H1 (cell line): ENCODE results near the gene PRCD. TPM values are rescaled to one million over a fixed set of nuclear protein-coding genes. Genes with fewer than 3 reads are reported as not detected.

ENCODE experiments used
- CTCF ChIA-PET: fragments of 300-600 bp; sonication (Branson Sonifier 250); formaldehyde crosslinking; loops from one replicate; lab custom pipeline; 2021; ENCODE audit not compliant: partially characterized antibody; lab: Charles Lee
- POLR2A ChIA-PET: fragments of 300-600 bp; sonication (Branson Sonifier 250); formaldehyde crosslinking; loops from one replicate; lab custom pipeline; 2021; ENCODE audit warnings: inconsistent platforms; ENCODE audit not compliant: partially characterized antibody; lab: Charles Lee
- DNase-seq, 2 experiments: peaks; one replicate each; pipeline versions ENCODE4 v3.0.0 to v3.0.0-alpha.2; 2010 to 2022; ENCODE audit warnings: low spot score in 2 of 2, low read depth in 1 of 2, mixed read lengths in 1 of 2
- FAIRE-seq: peaks from 2 replicates; lab custom pipeline; 2011; peaks lifted over from hg19 to GRCh38; lab: Jason Lieb, UNC
- H2AFZ ChIP-seq: 2 replicates; pipeline ENCODE4 v1.8.1; 2012; ENCODE audit warnings: low read length, inconsistent platforms
- H2AK5ac ChIP-seq: 2 replicates; pipeline ENCODE4 v1.6.1; 2013; ENCODE audit warnings: low read depth, low read length
- H2BK120ac ChIP-seq: replicated peaks from 2 replicates; pipeline ENCODE3; 2013; ENCODE audit warnings: low read depth, low read length, inconsistent platforms
- H2BK12ac ChIP-seq: 2 replicates; pipeline ENCODE4 v1.6.1; 2013; ENCODE audit warnings: low read depth, low read length
- H2BK15ac ChIP-seq: 2 replicates; pipeline ENCODE4 v1.6.1; 2013; ENCODE audit warnings: low read length
- H2BK20ac ChIP-seq: 2 replicates; pipeline ENCODE4 v1.6.1; 2013; ENCODE audit warnings: low read length
- H2BK5ac ChIP-seq: 2 replicates; pipeline ENCODE4 v1.6.1; 2013; ENCODE audit warnings: low read depth, low read length
- H3K14ac ChIP-seq: 2 replicates; pipeline ENCODE4 v1.6.1; 2013; ENCODE audit warnings: inconsistent platforms; ENCODE audit not compliant: insufficient read length
- H3K18ac ChIP-seq: 2 replicates; pipeline ENCODE4 v1.6.1; 2013; ENCODE audit warnings: low read length; ENCODE audit errors: extremely low read depth
- H3K23ac ChIP-seq: 2 replicates; pipeline ENCODE4 v1.6.1; 2013; ENCODE audit warnings: inconsistent platforms; ENCODE audit not compliant: insufficient read length
- H3K23me2 ChIP-seq: 2 replicates; pipeline ENCODE4 v1.6.1; 2013; ENCODE audit warnings: low read depth, low read length
- H3K27ac ChIP-seq: 2 replicates; pipeline ENCODE4 v1.6.1; 2011; ENCODE audit warnings: low read depth, low read length, inconsistent platforms
- H3K27me3 ChIP-seq, 4 experiments: replicated peaks in 1 of 4; 1 replicate in 1 of 4; 2 replicates in 3 of 4; pipeline versions ENCODE4 v1.6.1 to v1.8.1; 2011 to 2013; ENCODE audit warnings: low read length in 3 of 4, mild to moderate bottlenecking in 3 of 4, inconsistent platforms in 2 of 4, mixed read lengths in 2 of 4, moderate library complexity in 1 of 4; ENCODE audit not compliant: control insufficient read depth in 3 of 4, insufficient read depth in 3 of 4; ENCODE audit errors: extremely low read depth in 1 of 4
- H3K36me3 ChIP-seq, 4 experiments: 2 replicates each; pipeline versions ENCODE4 v1.6.1 to v1.8.1; 2011 to 2013; ENCODE audit warnings: mild to moderate bottlenecking in 4 of 4, low read length in 3 of 4, moderate library complexity in 2 of 4, control low read depth in 1 of 4, inconsistent platforms in 1 of 4; ENCODE audit not compliant: insufficient read depth in 4 of 4, control insufficient read depth in 2 of 4
- H3K4ac ChIP-seq: replicated peaks from 2 replicates; pipeline ENCODE3; 2013; ENCODE audit warnings: low read length, low read depth, mixed read lengths, inconsistent platforms; ENCODE audit not compliant: insufficient read length
- H3K4me1 ChIP-seq, 4 experiments: replicated peaks in 1 of 4; 1 replicate in 1 of 4; 2 replicates in 3 of 4; pipeline versions ENCODE4 v1.6.1 to v1.8.1; 2011 to 2013; ENCODE audit warnings: low read length in 3 of 4, inconsistent platforms in 2 of 4, mixed read lengths in 1 of 4; ENCODE audit not compliant: insufficient read depth in 4 of 4, control insufficient read depth in 3 of 4
- H3K4me2 ChIP-seq, 2 experiments: 2 replicates each; pipeline versions ENCODE4 v1.6.1 to v1.8.1; 2011 to 2013; ENCODE audit warnings: low read depth in 2 of 2, low read length in 2 of 2, control low read depth in 1 of 2, inconsistent platforms in 1 of 2, mild to moderate bottlenecking in 1 of 2; ENCODE audit not compliant: insufficient read depth in 1 of 2
- H3K4me3 ChIP-seq, 4 experiments: fragments of 200-600, 300-600 bp in 1 of 4; sonication (generic), shearing (Covaris generic), sonication (Bioruptor Twin) in 1 of 4; 2 replicates each; pipeline versions ENCODE4 v1.5.1 to v1.8.1; 2011 to 2016; ENCODE audit warnings: low read length in 4 of 4, low read depth in 3 of 4, control low read depth in 2 of 4, inconsistent platforms in 2 of 4, mild to moderate bottlenecking in 2 of 4, mixed read lengths in 1 of 4, moderate library complexity in 1 of 4; ENCODE audit not compliant: insufficient read depth in 2 of 4; ENCODE audit errors: extremely low read depth in 1 of 4
- H3K56ac ChIP-seq: replicated peaks from 2 replicates; pipeline ENCODE3; 2013; ENCODE audit warnings: low read depth, mild to moderate bottlenecking, mixed read lengths, low read length, inconsistent platforms; ENCODE audit not compliant: insufficient read length
- H3K79me1 ChIP-seq: 2 replicates; pipeline ENCODE4 v1.6.1; 2013; ENCODE audit warnings: low read depth, low read length, control low read depth
- H3K79me2 ChIP-seq, 2 experiments: 2 replicates each; pipeline versions ENCODE4 v1.6.1 to v1.8.1; 2012 to 2013; ENCODE audit warnings: low read length in 2 of 2, mild to moderate bottlenecking in 2 of 2, inconsistent platforms in 1 of 2; ENCODE audit not compliant: insufficient read depth in 2 of 2, control insufficient read depth in 1 of 2
- H3K9ac ChIP-seq, 4 experiments: replicated peaks in 1 of 4; 1 replicate in 1 of 4; 2 replicates in 3 of 4; pipeline versions ENCODE4 v1.6.1 to v1.8.1; 2011 to 2013; ENCODE audit warnings: low read depth in 3 of 4, low read length in 3 of 4, control low read depth in 2 of 4, mild to moderate bottlenecking in 2 of 4, moderate library complexity in 2 of 4, inconsistent platforms in 1 of 4; ENCODE audit errors: extremely low read depth in 1 of 4
- H3K9me3 ChIP-seq, 2 experiments: 2 replicates each; pipeline versions ENCODE4 v1.6.1 to v1.8.1; 2012 to 2013; ENCODE audit warnings: mild to moderate bottlenecking in 2 of 2, moderate library complexity in 2 of 2, control low read depth in 1 of 2, inconsistent platforms in 1 of 2, low read depth in 1 of 2, low read length in 1 of 2, mixed read lengths in 1 of 2; ENCODE audit not compliant: insufficient read depth in 2 of 2
- H4K20me1 ChIP-seq, 2 experiments: replicated peaks in 1 of 2; 2 replicates each; pipeline versions ENCODE3 to v1.8.1; 2011 to 2013; ENCODE audit warnings: inconsistent platforms in 2 of 2, low read length in 2 of 2, mild to moderate bottlenecking in 1 of 2; ENCODE audit not compliant: insufficient read depth in 2 of 2, control insufficient read depth in 1 of 2
- H4K5ac ChIP-seq: 2 replicates; pipeline ENCODE4 v1.6.1; 2013; ENCODE audit warnings: low read length, low read depth, mixed read lengths, inconsistent platforms; ENCODE audit not compliant: insufficient read length
- H4K8ac ChIP-seq: 2 replicates; pipeline ENCODE4 v1.8.0; 2013; ENCODE audit warnings: mild to moderate bottlenecking, moderate library complexity, low read length, inconsistent platforms; ENCODE audit not compliant: insufficient read depth; ENCODE audit errors: extremely low read depth
- H4K91ac ChIP-seq: replicated peaks from 2 replicates; pipeline ENCODE3; 2013; ENCODE audit warnings: low read length, mixed read lengths, inconsistent platforms; ENCODE audit not compliant: insufficient read length
- ASH2L ChIP-seq: fragments of 200-600, 300-600 bp; sonication (generic); IDR thresholded peaks from one replicate; pipeline ENCODE4 v1.7.1; 2017; ENCODE audit warnings: low read length
- POLR2AphosphoS5 ChIP-seq: IDR thresholded peaks from 2 replicates; pipeline ENCODE4 v1.6.1; 2011; ENCODE audit warnings: low read depth, low read length
- SUZ12 ChIP-seq: fragments of 200-600 bp; sonication (generic); IDR thresholded peaks from 2 replicates; pipeline ENCODE4 v1.6.1; 2012; ENCODE audit warnings: mild to moderate bottlenecking, inconsistent platforms, low read length, moderate library complexity, mixed read lengths
- polyA plus RNA-seq, 7 experiments: library from polyadenylated mRNA; depleted of rRNA in 3 of 7; stranded (reverse) in 5 of 7; unstranded in 2 of 7; fragments of >200 nt in 5 of 7; fragments of 200-250 nt in 2 of 7; gene quantifications; 1 replicate in 5 of 7; 2 replicates in 1 of 7; 4 replicates in 1 of 7; pipeline versions ENCODE4 v1.2.1 to v1.2.3, GENCODE V29; 2011 to 2013; ENCODE audit warnings: missing spikeins in 2 of 7, mixed read lengths in 2 of 7
- total RNA-seq: library from RNA; stranded (reverse); fragmentation: NEBNext Ultra II Directional; extraction: Animal tissue kit (Norgen Biotek cat#: 25700); gene quantifications from 2 replicates; pipeline ENCODE4 v1.2.1, GENCODE V29; 2021

The PRCD gene
- total and polyA plus RNA-seq, 2 of the 8 experiments (the other 6 are each of a cell fraction or from before 2014, with no cell fraction given), result 0.77 to 2.1 TPM

DNA sequence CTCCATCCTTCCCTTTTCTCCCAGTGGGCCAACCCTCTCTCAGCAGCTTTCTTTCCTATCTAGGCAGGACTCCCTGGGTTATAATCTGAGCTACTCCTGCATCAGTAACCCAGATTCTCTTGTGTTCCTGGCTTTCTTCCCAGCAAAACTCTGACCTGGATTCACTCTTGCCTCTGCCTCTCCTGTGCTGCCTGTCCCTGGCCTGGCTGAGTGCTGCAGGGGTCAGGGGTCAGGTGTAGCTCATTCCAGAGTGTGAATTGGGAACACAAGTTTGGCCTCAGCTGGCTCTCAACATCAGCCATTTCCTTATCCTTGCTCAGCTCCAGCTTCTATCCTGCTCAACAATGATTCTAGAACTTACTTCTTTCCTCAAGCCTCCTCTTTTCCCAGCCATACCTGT is 48.3 kb downstream of the PRCD start:
- H3K79me1 ChIP-seq, result no peaks in the 10 kb centered on the region
- peaks cover 0 to 2% of the 10 kb centered on the region in 2 experiments for H4K20me1 ChIP-seq
- peaks cover 0 to 16% (median 7%) of the 10 kb centered on the region in 4 experiments; a peak in 6 of 7 replicates for H3K4me1 ChIP-seq
- H3K4me3 ChIP-seq, result no peak overlapping the region
- no peak overlapping the region for H4K8ac ChIP-seq
- peaks cover 33 to 52% (median 41%) of the 10 kb centered on the region in 4 experiments for H3K27me3 ChIP-seq
- no peak overlapping the region for H3K27ac ChIP-seq
- no peak overlapping the region for H3K4me2 ChIP-seq
- peaks cover 0 to 9% (median 0%) of the 10 kb centered on the region in 4 experiments; a peak in 1 of 8 replicates for H3K36me3 ChIP-seq
- H2BK12ac ChIP-seq, result no peak overlapping the region
- no peak overlapping the region for H4K5ac ChIP-seq
- H3K18ac ChIP-seq, result no peak overlapping the region
- no peak overlapping the region for H3K56ac ChIP-seq
- H3K79me2 ChIP-seq, result no peaks in the 10 kb centered on the region
- no peak overlapping the region for H2BK20ac ChIP-seq
- CTCF ChIA-PET, result interaction anchor here (0.9 to 3.4 kb wide), 6 partner anchors 9 to 94 kb away, joined by 3 to 14 read pairs (median 4); no protein-coding TSS in a partner anchor
- TF ChIP-seq ASH2L (no peak), SUZ12 (no peak), POLR2AphosphoS5 (no peak)
- no peak overlapping the region for H2BK120ac ChIP-seq
- no peak overlapping the region for H4K91ac ChIP-seq
- H2BK5ac ChIP-seq, result no peak overlapping the region
- no peak overlapping the region for H3K14ac ChIP-seq
- POLR2A ChIA-PET, result interaction anchor here (1.0 to 1.5 kb wide), 3 partner anchors 27 to 36 kb away, joined by 3 to 4 read pairs (median 4); no protein-coding TSS in a partner anchor
- FAIRE-seq, result no peak
- no peak overlapping the region for H3K9ac ChIP-seq
- no peak overlapping the region for H3K4ac ChIP-seq
- H2AK5ac ChIP-seq, result no peak overlapping the region
- H3K9me3 ChIP-seq, result 0 out of 4 replicates have a peak, but pooled peaks cover 0 to 2% of the 10 kb centered on the region in 2 experiments
- no peak for DNase-seq
- H3K23ac ChIP-seq, result no peak overlapping the region
- no peak overlapping the region for H2BK15ac ChIP-seq
- H3K23me2 ChIP-seq, result peaks cover 13% of the 10 kb centered on the region
- H2AFZ ChIP-seq, result no peak overlapping the region
